GDM1 (cell line): ENCODE measurements around the gene EDC3.
"Not testable (repeated sequence)": the region's sequence is repeated elsewhere in the genome, so short reads cannot be mapped to it uniquely, and the experiment has no call there.

Experiments
- DNase-seq: peaks from one replicate; lab custom pipeline; 2025; lab: John Stamatoyannopoulos, UW

Gene EDC3

GRCh38 chr15:74709892-74710291 lies 14.1 kb upstream of the EDC3 start:
- DNase-seq, result no peak

- no peak for DNase-seq
Observed at GRCh38 chr15:74709011-74709410, 13.2 kb upstream of the EDC3 start.

GRCh38 chr15:74696808-74697207 lies 984 bp upstream of the EDC3 start:
- no peak for DNase-seq

GRCh38 chr15:74696398-74696729 lies 540 bp upstream of the EDC3 start:
- no peak for DNase-seq

- DNase-seq, result no peak
Observed at GRCh38 chr15:74692327-74692726, 3.5 kb downstream of the EDC3 start.

GRCh38 chr15:74683758-74684157 lies 12.1 kb downstream of the EDC3 start:
- DNase-seq, result no peak

- DNase-seq, result no peak
Observed at GRCh38 chr15:74682954-74683353, 12.9 kb downstream of the EDC3 start.

- no peak for DNase-seq
Observed at GRCh38 chr15:74680456-74680855, 15.4 kb downstream of the EDC3 start.

- DNase-seq, result no peak
Observed at GRCh38 chr15:74676801-74677200, 19.0 kb downstream of the EDC3 start.

- no peak for DNase-seq
Observed at GRCh38 chr15:74674161-74674560, 21.7 kb downstream of the EDC3 start.

- no peak for DNase-seq
Observed at GRCh38 chr15:74669627-74670026, 26.2 kb downstream of the EDC3 start.

- no peak for DNase-seq
Observed at GRCh38 chr15:74667975-74668374, 27.8 kb downstream of the EDC3 start.

- DNase-seq, result no peak
Observed at GRCh38 chr15:74664670-74665069, 31.2 kb downstream of the EDC3 start.

- no peak for DNase-seq
Observed at GRCh38 chr15:74664028-74664616, 31.7 kb downstream of the EDC3 start.

- no peak for DNase-seq
Observed at GRCh38 chr15:74663303-74664027, 32.4 kb downstream of the EDC3 start.

GRCh38 chr15:74662064-74662860 lies 33.6 kb downstream of the EDC3 start:
- DNase-seq, result no peak

- not testable (repeated sequence) for DNase-seq
Observed at GRCh38 chr15:74661280-74661679, 34.5 kb downstream of the EDC3 start.

- no peak for DNase-seq
Observed at GRCh38 chr15:74657846-74658245, 38.0 kb downstream of the EDC3 start.

GRCh38 chr15:74656935-74657535 lies 38.8 kb downstream of the EDC3 start:
- DNase-seq, result no peak

- no peak for DNase-seq
Observed at GRCh38 chr15:74655424-74655823, 40.4 kb downstream of the EDC3 start.

GRCh38 chr15:74653426-74654102 lies 42.3 kb downstream of the EDC3 start:
- DNase-seq, result no peak

GRCh38 chr15:74651242-74651741 lies 44.5 kb downstream of the EDC3 start:
- no peak for DNase-seq
